ENCODE measurements around the gene C17orf107. TPM values are rescaled to one million over a fixed set of nuclear protein-coding genes. Genes with fewer than 3 reads are reported as not detected.
"Not testable (repeated sequence)": the region's sequence is repeated elsewhere in the genome, so short reads cannot be mapped to it uniquely, and the experiment has no call there.

Gene C17orf107
- polyA plus RNA-seq, 1 donor (not counting 4 experiments of a cell fraction or from before 2014, with no cell fraction given): 0.33 TPM

GRCh38 chr17:4903051-4903818 lies 3.9 kb downstream of the C17orf107 start, which contains the start of gene CHRNE:
Gene CHRNE (minus strand): TSS chr17:4903098. CDS start chr17:4903063, 35 bp downstream.
- peak within 1 kb of the TSS; percentile 26 for H3K27ac ChIP-seq (ENCODE audit: control insufficient read depth, insufficient read depth, low read length)
- H2AFZ ChIP-seq (ENCODE audit: control insufficient read depth, low read length): no peak within 1 kb of the TSS
- peaks cover 5% of the 10 kb centered on the region for H4K20me1 ChIP-seq (ENCODE audit: control insufficient read depth, extremely low read depth, insufficient read depth, low read length)
- dilution Hi-C loops (cut with MboI; ENCODE audit: extremely low pct_ligation_motif_present, low sequenced_read_pairs): no loop called here
- peak within 1 kb of the TSS in 1 of 3 experiments; percentile 26 for H3K4me3 ChIP-seq (ENCODE audit: control insufficient read depth in 2 of 3, extremely low read depth in 1 of 3, insufficient read depth in 2 of 3, low read depth in 1 of 3, low read length in 3 of 3)
- peaks cover 0 to 4% of the 10 kb centered on the region in 2 experiments for H3K36me3 ChIP-seq (ENCODE audit: control insufficient read depth in 2 of 2, extremely low read depth in 1 of 2, insufficient read depth in 2 of 2, low read length in 2 of 2)
- H3K4me2 ChIP-seq (ENCODE audit: control insufficient read depth, extremely low read depth, insufficient read depth, low read depth, low read length): peak within 1 kb of the TSS; percentile 90
- H3K9me3 ChIP-seq (ENCODE audit: control insufficient read depth, low read depth, low read length): no peaks in the 10 kb centered on the region
- no peaks in the 10 kb centered on the region for H3K27me3 ChIP-seq (ENCODE audit: control insufficient read depth, extremely low read depth, insufficient read depth, low read length)
- no peaks in the 10 kb centered on the region for H3K79me2 ChIP-seq (ENCODE audit: control insufficient read depth, insufficient read depth, low read length)
- peak within 1 kb of the TSS; percentile 33 for H3K9ac ChIP-seq (ENCODE audit: control insufficient read depth, extremely low read depth, insufficient read depth, low read length)
- DNase-seq (ENCODE audit: low read depth, low spot score): peak; percentile 74
- no peak for TF ChIP-seq EZH2 (IDR thresholded peaks at IDR 0.05; ENCODE audit: low read length)
- TF ChIP-seq, protein P1, sequence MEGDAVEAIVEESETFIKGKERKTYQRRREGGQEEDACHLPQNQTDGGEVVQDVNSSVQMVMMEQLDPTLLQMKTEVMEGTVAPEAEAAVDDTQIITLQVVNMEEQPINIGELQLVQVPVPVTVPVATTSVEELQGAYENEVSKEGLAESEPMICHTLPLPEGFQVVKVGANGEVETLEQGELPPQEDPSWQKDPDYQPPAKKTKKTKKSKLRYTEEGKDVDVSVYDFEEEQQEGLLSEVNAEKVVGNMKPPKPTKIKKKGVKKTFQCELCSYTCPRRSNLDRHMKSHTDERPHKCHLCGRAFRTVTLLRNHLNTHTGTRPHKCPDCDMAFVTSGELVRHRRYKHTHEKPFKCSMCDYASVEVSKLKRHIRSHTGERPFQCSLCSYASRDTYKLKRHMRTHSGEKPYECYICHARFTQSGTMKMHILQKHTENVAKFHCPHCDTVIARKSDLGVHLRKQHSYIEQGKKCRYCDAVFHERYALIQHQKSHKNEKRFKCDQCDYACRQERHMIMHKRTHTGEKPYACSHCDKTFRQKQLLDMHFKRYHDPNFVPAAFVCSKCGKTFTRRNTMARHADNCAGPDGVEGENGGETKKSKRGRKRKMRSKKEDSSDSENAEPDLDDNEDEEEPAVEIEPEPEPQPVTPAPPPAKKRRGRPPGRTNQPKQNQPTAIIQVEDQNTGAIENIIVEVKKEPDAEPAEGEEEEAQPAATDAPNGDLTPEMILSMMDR (optimal IDR thresholded peaks at IDR 0.05 in 1 of 3, IDR thresholded peaks at IDR 0.05 in 1 of 3, conservative IDR thresholded peaks at IDR 0.05 in 1 of 3; ENCODE audit: extremely low read depth in 1 of 3, insufficient read depth in 2 of 3, low read length in 3 of 3): peak; percentile 79 to 92 (median 87)
- H3K9me1 ChIP-seq (ENCODE audit: control insufficient read depth, extremely low read depth, insufficient read depth, low read length): no peaks in the 10 kb centered on the region
- FAIRE-seq: peak; percentile 92
- peaks cover 20% of the 10 kb centered on the region for H3K4me1 ChIP-seq (ENCODE audit: control insufficient read depth, extremely low read depth, insufficient read depth, low read length)

GRCh38 chr17:4906642-4907041 lies 7.3 kb downstream of the C17orf107 start:
- H3K36me3 ChIP-seq (ENCODE audit: control insufficient read depth in 2 of 2, extremely low read depth in 1 of 2, insufficient read depth in 2 of 2, low read length in 2 of 2); H3K4me3 ChIP-seq (ENCODE audit: control insufficient read depth in 2 of 3, extremely low read depth in 1 of 3, insufficient read depth in 2 of 3, low read depth in 1 of 3, low read length in 3 of 3); H3K9me3 ChIP-seq (ENCODE audit: control insufficient read depth, low read depth, low read length); dilution Hi-C loops (cut with MboI; ENCODE audit: extremely low pct_ligation_motif_present, low sequenced_read_pairs); H3K27me3 ChIP-seq (ENCODE audit: control insufficient read depth, extremely low read depth, insufficient read depth, low read length); H3K27ac ChIP-seq (ENCODE audit: control insufficient read depth, insufficient read depth, low read length); H3K4me2 ChIP-seq (ENCODE audit: control insufficient read depth, extremely low read depth, insufficient read depth, low read depth, low read length); DNase-seq (ENCODE audit: low read depth, low spot score); H3K9me1 ChIP-seq (ENCODE audit: control insufficient read depth, extremely low read depth, insufficient read depth, low read length); FAIRE-seq; H3K9ac ChIP-seq (ENCODE audit: control insufficient read depth, extremely low read depth, insufficient read depth, low read length); H4K20me1 ChIP-seq (ENCODE audit: control insufficient read depth, extremely low read depth, insufficient read depth, low read length); H2AFZ ChIP-seq (ENCODE audit: control insufficient read depth, low read length); H3K79me2 ChIP-seq (ENCODE audit: control insufficient read depth, insufficient read depth, low read length): not testable (repeated sequence)
- peaks cover 32% of the 10 kb centered on the region for H3K4me1 ChIP-seq (ENCODE audit: control insufficient read depth, extremely low read depth, insufficient read depth, low read length)

Measured in keratinocyte (primary cell).